ENCODE data around the gene RNASET2. TPM values are rescaled to one million over a fixed set of nuclear protein-coding genes. Genes with fewer than 3 reads are reported as not detected.

RNASET2 gene
- total RNA-seq, 1 donor from 2014 or later, result 143 TPM

- intact Hi-C loops (cut with micrococcal nuclease), result no loop called here
These were observed 14.4 kb upstream of the RNASET2 start for GRCh38 chr6:166970776-166971175.

- intact Hi-C loops (cut with micrococcal nuclease), result no loop called here
These were observed 13.7 kb upstream of the RNASET2 start for GRCh38 chr6:166970091-166970490.

- intact Hi-C loops (cut with micrococcal nuclease), result loop anchor here (1.0 kb wide), 1 partner anchor 10 kb away; no protein-coding TSS in a partner anchor
These were observed 13.1 kb upstream of the RNASET2 start for GRCh38 chr6:166969390-166970002.

- intact Hi-C loops (cut with micrococcal nuclease), result no loop called here
These were observed 9.9 kb upstream of the RNASET2 start for GRCh38 chr6:166966268-166966667.

GRCh38 chr6:166960609-166960978 lies 4.2 kb upstream of the RNASET2 start:
- intact Hi-C loops (cut with micrococcal nuclease), result no loop called here

GRCh38 chr6:166959911-166960608 lies 3.7 kb upstream of the RNASET2 start:
- intact Hi-C loops (cut with micrococcal nuclease), result loop anchor here (1.0 to 5.0 kb wide), 6 partner anchors 9 to 543 kb away; partner anchors contain the start of gene RPS6KA2

GRCh38 chr6:166958926-166959861 lies 2.8 kb upstream of the RNASET2 start:
- intact Hi-C loops (cut with micrococcal nuclease), result loop anchor here (1.0 to 5.0 kb wide), 6 partner anchors 8 to 542 kb away; partner anchors contain the start of gene RPS6KA2

GRCh38 chr6:166957805-166958076 lies 1.4 kb upstream of the RNASET2 start:
- intact Hi-C loops (cut with micrococcal nuclease), result loop anchor here (1.0 to 5.0 kb wide), 3 partner anchors 394 to 617 kb away; no protein-coding TSS in a partner anchor

- intact Hi-C loops (cut with micrococcal nuclease), result loop anchor here (1.0 to 5.0 kb wide), 3 partner anchors 394 to 616 kb away; no protein-coding TSS in a partner anchor
These were observed 896 bp upstream of the RNASET2 start for GRCh38 chr6:166957087-166957804.

GRCh38 chr6:166955865-166956443 lies 396 bp downstream of the RNASET2 start:
- intact Hi-C loops (cut with micrococcal nuclease), result loop anchor here (1.0 to 5.0 kb wide), 6 partner anchors 14 to 615 kb away; partner anchors contain the start of gene CEP43

GRCh38 chr6:166955121-166955864 lies 1.1 kb downstream of the RNASET2 start:
- intact Hi-C loops (cut with micrococcal nuclease), result loop anchor here (2.0 to 5.0 kb wide), 2 partner anchors 466 to 538 kb away; no protein-coding TSS in a partner anchor

GRCh38 chr6:166954118-166954713 lies 2.1 kb downstream of the RNASET2 start:
- intact Hi-C loops (cut with micrococcal nuclease), result loop anchor here (2.0 to 5.0 kb wide), 2 partner anchors 465 to 878 kb away; no protein-coding TSS in a partner anchor

GRCh38 chr6:166952567-166953486 lies 3.5 kb downstream of the RNASET2 start:
- intact Hi-C loops (cut with micrococcal nuclease), result loop anchor here (5.0 kb wide), 1 partner anchor 879 kb away; no protein-coding TSS in a partner anchor

GRCh38 chr6:166952121-166952520 lies 4.2 kb downstream of the RNASET2 start:
- intact Hi-C loops (cut with micrococcal nuclease), result loop anchor here (5.0 kb wide), 1 partner anchor 880 kb away; no protein-coding TSS in a partner anchor

GRCh38 chr6:166951670-166952060 lies 4.7 kb downstream of the RNASET2 start:
- intact Hi-C loops (cut with micrococcal nuclease), result loop anchor here (1.0 to 5.0 kb wide), 12 partner anchors 8 to 881 kb away; partner anchors contain the start of genes CEP43, MPC1 and RPS6KA2

- intact Hi-C loops (cut with micrococcal nuclease), result loop anchor here (1.0 to 5.0 kb wide), 12 partner anchors 8 to 881 kb away; partner anchors contain the start of genes CEP43, MPC1 and RPS6KA2
These were observed 5.3 kb downstream of the RNASET2 start for GRCh38 chr6:166950892-166951669.

- intact Hi-C loops (cut with micrococcal nuclease), result loop anchor here (2.0 to 5.0 kb wide), 4 partner anchors 34 to 882 kb away; partner anchors contain the start of gene MPC1
These were observed 5.9 kb downstream of the RNASET2 start for GRCh38 chr6:166950443-166950821.
